Loucy (cell line): ENCODE measurements around the gene HOXA3.

Source experiments
- EZH2phosphoT487 ChIP-seq: fragments of 200-600 bp; IDR thresholded peaks from 2 replicates; pipeline ENCODE4 v1.6.1; 2018; ENCODE audit warnings: antibody characterized with exemption, mild to moderate bottlenecking, moderate library complexity, borderline replicate concordance
- TF ChIP-seq, protein P1 (sequence below): fragments of 200-600 bp; sonication (generic); conservative IDR thresholded peaks from 2 replicates; pipeline ENCODE4 v1.5.1; 2014; ENCODE audit warnings: mild to moderate bottlenecking, antibody characterized with exemption, low read length

DNA sequence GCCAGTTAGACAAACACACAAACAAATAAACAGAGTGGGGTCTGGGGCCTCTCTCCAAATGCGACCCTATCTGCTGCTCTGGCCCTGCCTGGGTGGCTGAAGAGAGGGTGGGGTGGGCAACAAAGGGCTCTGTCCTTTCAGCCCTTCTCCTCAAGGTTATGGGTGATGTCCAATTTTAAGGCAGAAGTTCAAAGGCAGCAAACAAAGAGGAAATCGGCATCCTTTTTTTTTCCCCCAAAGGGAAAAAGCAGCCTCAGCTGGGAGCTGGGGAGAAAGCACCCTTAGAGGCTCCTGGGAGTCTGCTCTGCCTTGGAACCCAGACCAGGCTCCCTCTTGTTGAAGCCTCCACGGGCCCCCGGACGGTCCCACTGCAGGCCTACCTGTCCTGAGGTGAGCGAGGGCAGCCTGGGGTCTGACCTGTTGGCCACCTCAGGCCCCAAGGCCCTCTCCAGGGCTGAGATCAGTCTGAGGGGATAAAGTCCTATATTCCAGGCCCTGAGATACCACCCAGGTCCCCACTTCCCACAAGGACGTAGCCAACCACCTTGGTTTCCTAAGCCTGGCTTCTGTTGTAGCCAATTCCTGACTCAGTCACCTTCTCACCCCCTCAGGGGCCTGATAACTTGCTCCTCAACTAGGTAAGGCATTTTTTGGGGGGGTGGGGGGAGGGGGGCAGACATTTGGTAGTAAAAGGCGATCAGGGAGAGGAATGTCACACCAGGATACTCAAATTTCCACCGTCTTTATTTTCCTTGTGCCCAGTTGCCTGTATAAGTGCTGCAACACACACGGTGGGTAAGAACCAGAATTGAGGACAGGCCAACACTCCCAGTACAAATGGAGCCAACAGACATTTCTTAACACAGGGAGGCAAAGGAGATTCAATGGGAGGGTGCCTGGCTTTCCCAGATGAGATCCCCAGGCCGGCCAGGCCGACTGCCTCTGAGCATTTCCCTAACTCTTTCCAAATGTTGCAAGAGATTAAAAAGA lies 28.3 kb upstream of the HOXA3 start:
- TF ChIP-seq, protein P1, sequence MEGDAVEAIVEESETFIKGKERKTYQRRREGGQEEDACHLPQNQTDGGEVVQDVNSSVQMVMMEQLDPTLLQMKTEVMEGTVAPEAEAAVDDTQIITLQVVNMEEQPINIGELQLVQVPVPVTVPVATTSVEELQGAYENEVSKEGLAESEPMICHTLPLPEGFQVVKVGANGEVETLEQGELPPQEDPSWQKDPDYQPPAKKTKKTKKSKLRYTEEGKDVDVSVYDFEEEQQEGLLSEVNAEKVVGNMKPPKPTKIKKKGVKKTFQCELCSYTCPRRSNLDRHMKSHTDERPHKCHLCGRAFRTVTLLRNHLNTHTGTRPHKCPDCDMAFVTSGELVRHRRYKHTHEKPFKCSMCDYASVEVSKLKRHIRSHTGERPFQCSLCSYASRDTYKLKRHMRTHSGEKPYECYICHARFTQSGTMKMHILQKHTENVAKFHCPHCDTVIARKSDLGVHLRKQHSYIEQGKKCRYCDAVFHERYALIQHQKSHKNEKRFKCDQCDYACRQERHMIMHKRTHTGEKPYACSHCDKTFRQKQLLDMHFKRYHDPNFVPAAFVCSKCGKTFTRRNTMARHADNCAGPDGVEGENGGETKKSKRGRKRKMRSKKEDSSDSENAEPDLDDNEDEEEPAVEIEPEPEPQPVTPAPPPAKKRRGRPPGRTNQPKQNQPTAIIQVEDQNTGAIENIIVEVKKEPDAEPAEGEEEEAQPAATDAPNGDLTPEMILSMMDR, result no peak
- no peak for TF ChIP-seq EZH2phosphoT487
